Adrenal gland (tissue), 5 donors: ENCODE measurements around the gene NFS1.

Experiments
- POLR2A ChIP-seq, 2 donors: fragments of 450-650 bp; IDR thresholded peaks; one replicate each; pipeline ENCODE4 v1.6.1; 2017; ENCODE audit warnings: antibody characterized with exemption in 2 of 2, mild to moderate bottlenecking in 2 of 2, moderate library complexity in 1 of 2
- TF ChIP-seq, protein P1 (sequence below), 6 experiments: fragments of 450-650 bp in 4 of 6; fragments of 200-600 bp in 2 of 6; sonication (generic) in 1 of 6; IDR thresholded peaks; 1 replicate in 5 of 6; 2 replicates in 1 of 6; pipeline versions ENCODE4 v1.5.1 to v1.8.0; 2016 to 2021; ENCODE audit warnings: antibody characterized with exemption in 6 of 6, mild to moderate bottlenecking in 2 of 6, moderate library complexity in 1 of 6
- donor health status: DM: no; HTN: no; CAD: no.

DNA sequence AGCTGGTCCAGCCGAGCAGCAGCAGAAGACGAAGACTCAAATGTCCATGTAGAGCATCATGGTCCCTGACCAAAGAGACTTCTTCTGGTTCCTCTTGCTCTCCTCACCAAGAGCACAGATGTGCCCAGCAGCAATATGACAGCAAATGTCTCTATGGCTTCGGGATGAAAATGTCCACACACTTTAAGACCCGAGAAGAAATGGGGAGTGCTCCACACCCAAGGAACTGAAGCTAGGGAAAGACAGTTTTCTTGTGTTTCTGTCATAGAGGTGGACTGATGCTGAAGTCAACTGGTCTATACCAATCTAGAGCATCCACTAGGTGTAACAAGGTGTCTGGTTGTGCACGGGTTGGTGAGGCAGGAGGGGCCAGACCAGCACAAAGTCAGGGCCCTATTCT, 29.9 kb downstream of the NFS1 start:
- TF ChIP-seq, protein P1, sequence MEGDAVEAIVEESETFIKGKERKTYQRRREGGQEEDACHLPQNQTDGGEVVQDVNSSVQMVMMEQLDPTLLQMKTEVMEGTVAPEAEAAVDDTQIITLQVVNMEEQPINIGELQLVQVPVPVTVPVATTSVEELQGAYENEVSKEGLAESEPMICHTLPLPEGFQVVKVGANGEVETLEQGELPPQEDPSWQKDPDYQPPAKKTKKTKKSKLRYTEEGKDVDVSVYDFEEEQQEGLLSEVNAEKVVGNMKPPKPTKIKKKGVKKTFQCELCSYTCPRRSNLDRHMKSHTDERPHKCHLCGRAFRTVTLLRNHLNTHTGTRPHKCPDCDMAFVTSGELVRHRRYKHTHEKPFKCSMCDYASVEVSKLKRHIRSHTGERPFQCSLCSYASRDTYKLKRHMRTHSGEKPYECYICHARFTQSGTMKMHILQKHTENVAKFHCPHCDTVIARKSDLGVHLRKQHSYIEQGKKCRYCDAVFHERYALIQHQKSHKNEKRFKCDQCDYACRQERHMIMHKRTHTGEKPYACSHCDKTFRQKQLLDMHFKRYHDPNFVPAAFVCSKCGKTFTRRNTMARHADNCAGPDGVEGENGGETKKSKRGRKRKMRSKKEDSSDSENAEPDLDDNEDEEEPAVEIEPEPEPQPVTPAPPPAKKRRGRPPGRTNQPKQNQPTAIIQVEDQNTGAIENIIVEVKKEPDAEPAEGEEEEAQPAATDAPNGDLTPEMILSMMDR (IDR thresholded peaks at IDR 0.05), result no peak
- TF ChIP-seq POLR2A (IDR thresholded peaks at IDR 0.05), result no peak
